Choroid plexus epithelial cell (primary cell): Measurements from ENCODE around the gene SAMD4B.

Experiments
- DNase-seq: peaks from one replicate; pipeline ENCODE4 v3.0.0-alpha.2; 2010; ENCODE audit warnings: low read depth
- H3K4me3 ChIP-seq: 2 replicates; pipeline ENCODE4 v1.5.1; 2011; ENCODE audit warnings: low read depth, mild to moderate bottlenecking, control low read depth, low read length, moderate library complexity
- CTCF ChIP-seq: conservative IDR thresholded peaks from 2 replicates; pipeline ENCODE4 v1.5.1; 2011; ENCODE audit warnings: low read depth, mild to moderate bottlenecking, control low read depth, inconsistent platforms, low read length, moderate library complexity

SAMD4B gene

GRCh38 chr19:39347332-39348164 lies 5.3 kb downstream of the SAMD4B start:
- no peak for TF ChIP-seq CTCF
- DNase-seq = peak; percentile 32
- H3K4me3 ChIP-seq = no peak overlapping the region

- no peak for DNase-seq
- TF ChIP-seq CTCF = no peak
- H3K4me3 ChIP-seq = no peak overlapping the region
Measured at GRCh38 chr19:39349326-39349725, 7.1 kb downstream of the SAMD4B start.

GRCh38 chr19:39350156-39350555 lies 7.9 kb downstream of the SAMD4B start:
- DNase-seq = no peak
- TF ChIP-seq CTCF = no peak

GRCh38 chr19:39351537-39352064 lies 9.4 kb downstream of the SAMD4B start:
- TF ChIP-seq CTCF = peak; percentile 32
- DNase-seq = peak; percentile 58
- H3K4me3 ChIP-seq = no peak overlapping the region

More at GRCh38 chr19:39350156-39350555, 7.9 kb downstream of the SAMD4B start:
- no peak overlapping the region for H3K4me3 ChIP-seq

- no peak for TF ChIP-seq CTCF
- DNase-seq = no peak
- no peak overlapping the region for H3K4me3 ChIP-seq
Measured at GRCh38 chr19:39352381-39353255, 10.4 kb downstream of the SAMD4B start.

- H3K4me3 ChIP-seq = no peak overlapping the region
- no peak for DNase-seq
- TF ChIP-seq CTCF = no peak
Measured at GRCh38 chr19:39355253-39355652, 13.0 kb downstream of the SAMD4B start.
